ENCODE measurements around the gene TBC1D1.

TBC1D1 gene

GRCh38 chr4:37908488-37909331, 17.8 kb downstream of the TBC1D1 start:
- no peak for TF ChIP-seq CTCF (IDR thresholded peaks at IDR 0.05; ENCODE audit: low read depth, low read length, missing control alignments)
- DNase-seq (ENCODE audit: extremely low read depth, low read depth), result no peak
- no peak overlapping the region for H3K4me3 ChIP-seq (replicated peaks; ENCODE audit: low read depth, low read length)

- DNase-seq (ENCODE audit: extremely low read depth, low read depth), result no peak
- no peak overlapping the region for H3K4me3 ChIP-seq (replicated peaks; ENCODE audit: low read depth, low read length)
- no peak for TF ChIP-seq CTCF (IDR thresholded peaks at IDR 0.05; ENCODE audit: low read depth, low read length, missing control alignments)
These were observed 18.6 kb downstream of the TBC1D1 start for GRCh38 chr4:37909332-37910090.

GRCh38 chr4:37910091-37910486, 19.2 kb downstream of the TBC1D1 start:
- DNase-seq (ENCODE audit: extremely low read depth, low read depth), result no peak
- TF ChIP-seq CTCF (IDR thresholded peaks at IDR 0.05; ENCODE audit: low read depth, low read length, missing control alignments), result no peak
- H3K4me3 ChIP-seq (replicated peaks; ENCODE audit: low read depth, low read length), result no peak overlapping the region

GRCh38 chr4:37914539-37914938, 23.7 kb downstream of the TBC1D1 start:
- no peak for DNase-seq (ENCODE audit: extremely low read depth, low read depth)
- no peak for TF ChIP-seq CTCF (IDR thresholded peaks at IDR 0.05; ENCODE audit: low read depth, low read length, missing control alignments)
- no peak overlapping the region for H3K4me3 ChIP-seq (replicated peaks; ENCODE audit: low read depth, low read length)

GRCh38 chr4:37917388-37917787, 26.5 kb downstream of the TBC1D1 start:
- no peak for DNase-seq (ENCODE audit: extremely low read depth, low read depth)
- TF ChIP-seq CTCF (IDR thresholded peaks at IDR 0.05; ENCODE audit: low read depth, low read length, missing control alignments), result no peak
- no peak overlapping the region for H3K4me3 ChIP-seq (replicated peaks; ENCODE audit: low read depth, low read length)

- no peak overlapping the region for H3K4me3 ChIP-seq (replicated peaks; ENCODE audit: low read depth, low read length)
- TF ChIP-seq CTCF (IDR thresholded peaks at IDR 0.05; ENCODE audit: low read depth, low read length, missing control alignments), result no peak
- DNase-seq (ENCODE audit: extremely low read depth, low read depth), result no peak
These were observed 27.8 kb downstream of the TBC1D1 start for GRCh38 chr4:37918653-37919052.
